ENCODE data around the gene SSR2.

The SSR2 gene

GRCh38 chr1:155974208-155975115 lies 46.3 kb downstream of the SSR2 start:
- no peak for DNase-seq (ENCODE audit: low read depth in 2 of 2)

- no peak for DNase-seq (ENCODE audit: low read depth in 2 of 2)
These were observed 47.0 kb downstream of the SSR2 start for GRCh38 chr1:155973723-155974122.

- no peak for DNase-seq (ENCODE audit: low read depth in 2 of 2)
These were observed 48.6 kb downstream of the SSR2 start for GRCh38 chr1:155971910-155972809.

DNA sequence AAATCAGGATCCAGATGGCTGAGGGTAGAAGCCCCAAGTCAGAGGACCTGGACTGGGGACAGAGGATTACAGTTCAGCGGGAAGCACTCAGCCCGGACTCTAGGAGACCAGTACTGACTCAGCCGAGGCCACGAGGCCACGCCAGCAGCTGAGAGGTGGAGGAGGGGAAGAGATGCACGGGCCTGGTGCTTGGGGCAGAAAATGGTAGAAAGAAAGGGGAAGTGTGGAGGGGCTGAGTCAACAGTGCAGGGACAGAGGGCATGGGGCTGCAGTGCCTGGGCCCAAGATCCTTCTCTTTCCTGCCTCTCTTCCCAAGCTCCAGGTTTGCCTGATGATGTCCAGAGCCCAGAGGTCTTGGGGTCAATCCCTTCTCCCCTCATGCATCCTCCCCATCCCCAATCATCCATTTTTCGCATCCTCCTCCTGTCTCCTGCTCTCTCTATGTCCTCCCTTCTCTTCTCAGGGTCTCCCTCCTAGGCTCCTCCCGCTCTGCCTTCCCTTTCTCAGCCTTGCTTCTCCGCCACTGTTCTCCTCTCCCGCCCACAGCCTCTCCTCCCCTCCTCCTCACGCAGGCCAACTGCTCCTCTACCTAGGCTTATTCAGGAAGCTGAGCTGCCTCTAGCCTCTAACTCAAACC lies 50.1 kb downstream of the SSR2 start:
- DNase-seq (ENCODE audit: low read depth in 2 of 2): no peak

DNA sequence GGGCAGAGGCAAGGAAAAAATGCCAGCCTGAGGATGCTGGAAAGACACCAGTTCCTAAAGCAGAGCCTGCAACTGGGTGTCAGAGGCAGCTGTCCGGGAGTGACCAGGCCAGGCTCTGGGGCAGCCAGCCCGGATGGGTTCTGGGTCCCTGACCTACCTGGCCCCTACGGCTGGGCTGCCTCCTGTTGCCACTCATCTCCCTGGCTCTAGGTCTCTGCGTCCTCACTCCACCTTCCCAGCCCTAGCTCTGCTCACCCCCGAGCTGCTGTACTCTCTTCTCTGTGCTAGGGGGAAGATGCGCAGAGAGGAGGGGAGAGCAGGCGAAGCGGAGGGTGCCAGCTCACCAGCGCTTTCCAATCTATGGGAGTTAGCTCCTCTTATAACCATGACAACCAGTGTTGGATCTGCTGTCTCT lies 51.4 kb downstream of the SSR2 start:
- DNase-seq (ENCODE audit: low read depth in 2 of 2): no peak

DNA sequence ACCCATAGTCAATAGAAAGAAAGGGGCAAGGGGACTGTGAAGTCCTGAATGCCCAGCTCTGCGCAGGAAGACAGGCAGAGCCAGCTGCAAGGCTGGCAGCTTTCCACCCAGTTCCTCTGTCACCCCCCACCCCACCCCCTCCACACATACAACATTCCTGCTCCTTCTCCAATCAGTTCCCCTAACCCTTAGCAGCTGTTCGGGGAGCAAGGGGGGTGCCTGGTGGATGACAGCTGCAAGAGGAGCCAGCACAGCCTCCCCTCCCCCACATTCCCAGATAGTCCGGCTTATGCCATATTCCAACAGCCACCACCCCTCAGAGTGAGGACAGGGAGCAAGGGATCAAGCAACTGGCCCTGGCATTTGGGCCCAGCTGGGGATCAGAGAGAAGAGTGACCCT lies 52.1 kb downstream of the SSR2 start:
- DNase-seq (ENCODE audit: low read depth in 2 of 2): no peak

GRCh38 chr1:155968051-155968400 lies 52.7 kb downstream of the SSR2 start:
- DNase-seq (ENCODE audit: low read depth in 2 of 2): no peak

DNA sequence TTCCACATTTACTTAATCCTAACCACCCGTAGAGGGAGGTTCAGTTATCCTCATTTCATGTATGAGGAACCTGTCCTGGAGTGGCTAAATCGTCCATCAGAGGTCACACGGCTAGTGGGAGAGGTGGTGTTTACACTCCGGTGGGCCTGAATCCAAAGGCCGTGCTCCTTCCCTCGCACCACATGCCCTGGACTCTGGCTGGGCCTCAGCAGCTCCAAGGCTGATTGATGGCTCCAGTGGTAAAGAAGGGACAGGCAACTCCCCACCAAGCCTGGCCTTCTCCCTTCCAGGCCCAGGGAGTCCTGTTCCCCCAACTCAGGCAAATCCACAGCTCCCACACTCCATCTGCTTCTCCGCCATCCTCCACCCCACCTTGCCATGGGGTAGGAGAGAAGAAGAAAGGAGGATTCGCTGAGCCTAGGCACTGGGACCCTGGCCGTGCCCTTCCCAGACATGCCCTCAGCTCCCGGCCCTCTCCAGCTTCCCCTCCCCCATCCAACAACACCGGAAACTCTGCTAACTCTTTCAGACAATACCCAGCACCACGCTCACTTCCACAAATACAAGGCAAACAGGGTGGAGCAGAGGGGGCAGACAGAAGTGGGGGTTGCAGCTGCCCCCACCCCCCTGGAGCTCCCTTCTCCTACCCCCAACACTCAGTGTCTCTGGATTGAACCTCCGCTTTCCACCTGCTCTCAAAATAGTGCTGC lies 53.3 kb downstream of the SSR2 start:
- DNase-seq (ENCODE audit: low read depth in 2 of 2): no peak

DNA sequence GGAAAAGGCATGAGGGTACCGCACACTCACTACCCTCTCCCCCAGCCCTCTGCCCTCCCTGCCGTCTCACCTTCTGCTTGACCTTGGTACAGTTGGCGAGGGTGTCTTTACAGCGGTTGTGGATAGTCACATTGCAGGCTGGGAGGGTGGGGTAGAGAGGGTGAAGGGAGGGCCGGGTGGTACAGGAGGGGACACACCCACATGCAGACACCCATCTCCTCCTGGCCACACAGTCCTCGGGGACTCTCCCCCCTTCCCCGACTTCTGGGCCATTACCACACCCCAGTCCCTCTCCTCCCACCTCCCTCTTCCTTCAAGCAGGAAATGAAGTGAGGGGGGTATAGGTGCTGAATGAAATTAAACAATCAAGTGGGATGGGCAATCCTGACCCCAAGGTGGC lies 54.0 kb downstream of the SSR2 start:
- DNase-seq (ENCODE audit: low read depth in 2 of 2): no peak

DNA sequence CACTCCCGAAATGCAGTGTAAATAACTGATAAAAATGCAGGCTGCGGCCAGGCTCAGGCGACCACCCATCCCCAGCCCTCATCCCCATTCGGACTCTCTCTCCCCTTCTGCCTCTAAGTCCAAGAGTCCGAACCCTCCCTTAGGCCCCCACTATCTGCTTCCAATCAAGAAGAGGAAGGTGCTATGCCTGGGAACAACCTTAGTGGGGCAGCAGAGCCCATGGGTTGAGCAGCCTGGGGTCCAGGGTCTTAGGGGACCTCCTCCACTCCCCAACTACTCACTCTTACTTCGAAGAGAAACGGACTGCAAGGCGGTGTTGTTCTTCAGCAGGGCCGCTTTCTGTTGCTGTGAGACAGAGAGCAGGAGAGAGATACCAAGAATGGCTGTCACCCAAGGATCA lies 54.6 kb downstream of the SSR2 start:
- DNase-seq (ENCODE audit: low read depth in 2 of 2): no peak

GRCh38 chr1:155964193-155964592 lies 56.6 kb downstream of the SSR2 start:
- DNase-seq (ENCODE audit: low read depth in 2 of 2): no peak

GRCh38 chr1:155962599-155963211 lies 58.0 kb downstream of the SSR2 start:
- DNase-seq (ENCODE audit: low read depth in 2 of 2): no peak

- DNase-seq (ENCODE audit: low read depth in 2 of 2): no peak
These were observed 58.8 kb downstream of the SSR2 start for GRCh38 chr1:155961937-155962336.

- DNase-seq (ENCODE audit: low read depth in 2 of 2): no peak
These were observed 60.5 kb downstream of the SSR2 start for GRCh38 chr1:155960081-155960745.
